WTC11 (cell line): Measurements from ENCODE around the gene HIP1.

ENCODE experiments used
- ATF6 ChIP-seq: sonication (generic); formaldehyde crosslinking; IDR thresholded peaks from 2 replicates; pipeline ENCODE4 v1.8.1; 2023; ENCODE audit warnings: mild to moderate bottlenecking, missing genetic modification reagents
- CTCF ChIP-seq: fragments of 200-600 bp; IDR thresholded peaks from 2 replicates; pipeline ENCODE4 v1.8.0; 2022; ENCODE audit warnings: antibody characterized with exemption
- E2F1 ChIP-seq: sonication (generic); formaldehyde crosslinking; IDR thresholded peaks from 2 replicates; pipeline ENCODE4 v1.8.0; 2022; ENCODE audit warnings: mild to moderate bottlenecking, missing genetic modification reagents
- E2F4 ChIP-seq: sonication (generic); formaldehyde crosslinking; IDR thresholded peaks from 2 replicates; pipeline ENCODE4 v1.8.1; 2022; ENCODE audit warnings: low read depth, mild to moderate bottlenecking, moderate library complexity, missing genetic modification reagents, borderline replicate concordance
- HMGXB4 ChIP-seq: sonication (generic); formaldehyde crosslinking; IDR thresholded peaks from 2 replicates; pipeline ENCODE4 v1.8.1; 2023; ENCODE audit warnings: mild to moderate bottlenecking, moderate library complexity, missing genetic modification reagents
- NFATC4 ChIP-seq: fragments of 250-450 bp; sonication (Bioruptor Pico); IDR thresholded peaks from 2 replicates; pipeline ENCODE4 v1.9.0; 2021; ENCODE audit warnings: mild to moderate bottlenecking
- PREB ChIP-seq: sonication (generic); formaldehyde crosslinking; IDR thresholded peaks from 2 replicates; pipeline ENCODE4 v1.8.1; 2022; ENCODE audit warnings: mild to moderate bottlenecking, missing genetic modification reagents, moderate library complexity, borderline replicate concordance
- ZBTB21 ChIP-seq: sonication (generic); formaldehyde crosslinking; IDR thresholded peaks from 2 replicates; pipeline ENCODE4 v1.8.1; 2023; ENCODE audit warnings: mild to moderate bottlenecking, missing genetic modification reagents, borderline replicate concordance
- ZNF232 ChIP-seq: sonication (generic); formaldehyde crosslinking; IDR thresholded peaks from 2 replicates; pipeline ENCODE4 v1.8.0; 2022; ENCODE audit warnings: mild to moderate bottlenecking, missing genetic modification reagents
- ZNF416 ChIP-seq: fragments of 250-450 bp; sonication (Bioruptor Pico); IDR thresholded peaks from 2 replicates; pipeline ENCODE4 v1.9.0; 2021; ENCODE audit warnings: mild to moderate bottlenecking, inconsistent platforms

GRCh38 chr7:75595766-75596165, 143.0 kb downstream of the HIP1 start:
- TF ChIP-seq NFATC4 (no peak), CTCF (no peak), ZBTB21 (CRISPR knock-in tag) (no peak), E2F1 (CRISPR knock-in tag) (no peak), E2F4 (CRISPR knock-in tag) (no peak), ZNF416 (CRISPR knock-in tag) (no peak), ZNF232 (CRISPR knock-in tag) (no peak), ATF6 (CRISPR knock-in tag) (no peak), HMGXB4 (CRISPR knock-in tag) (no peak), PREB (CRISPR knock-in tag) (no peak)
